RCC 7860 (cell line): ENCODE results near the gene CNOT3.
"Not testable (repeated sequence)": the region's sequence is repeated elsewhere in the genome, so short reads cannot be mapped to it uniquely, and the experiment has no call there.

Experiments
- DNase-seq: peaks from one replicate; pipeline ENCODE4 v3.0.0-alpha.2; 2015; ENCODE audit warnings: low spot score
- FAIRE-seq: peaks from 2 replicates; lab custom pipeline; 2012; peaks lifted over from hg19 to GRCh38; lab: Jason Lieb, UNC

CNOT3 gene

DNA sequence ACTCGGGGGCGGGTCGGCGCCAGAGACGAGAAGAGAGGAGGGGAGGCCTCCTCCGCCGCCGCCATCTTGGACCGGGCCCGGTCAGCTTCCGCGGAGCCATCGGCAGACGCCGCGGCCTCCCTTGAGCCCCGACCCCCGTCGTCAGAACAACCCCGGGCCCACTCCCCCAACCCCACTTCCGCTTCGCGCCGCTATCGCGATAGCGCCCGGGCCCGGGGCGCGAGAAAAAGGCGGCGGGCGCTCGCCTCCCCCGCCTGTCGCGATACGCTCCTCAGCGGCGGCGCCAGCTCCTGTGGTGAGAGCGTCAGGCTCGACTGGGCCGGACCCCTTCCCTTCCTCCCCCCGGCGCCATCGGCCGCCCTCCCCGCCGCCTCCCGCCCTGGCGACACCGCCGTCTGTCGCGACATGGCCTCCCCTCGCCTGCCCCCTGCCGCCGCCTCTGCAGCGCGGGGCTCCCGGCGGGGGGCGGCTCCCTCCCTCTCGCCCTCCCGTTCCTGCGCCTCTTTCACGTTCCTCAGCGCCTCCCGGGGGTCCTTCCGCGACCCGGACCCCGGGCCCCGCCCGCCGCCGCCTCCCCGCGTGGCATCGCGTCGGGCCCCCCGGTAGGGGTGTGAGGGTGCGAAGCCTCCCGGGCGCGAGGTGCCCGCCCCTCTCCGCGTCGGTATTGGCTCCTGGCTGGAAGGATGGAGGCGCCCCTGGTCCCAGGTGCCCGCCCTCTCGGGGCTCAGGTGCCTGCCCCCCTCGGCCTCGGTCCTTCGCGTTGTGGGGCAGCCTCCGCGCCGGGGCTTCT lies at the start of gene CNOT3:
Gene CNOT3, plus strand, starts transcription at position 64 of the 790 bp plus-strand sequence. CDS start 5,217 bp downstream, outside the sequence.
- no peak for DNase-seq
- FAIRE-seq, result no peak

DNA sequence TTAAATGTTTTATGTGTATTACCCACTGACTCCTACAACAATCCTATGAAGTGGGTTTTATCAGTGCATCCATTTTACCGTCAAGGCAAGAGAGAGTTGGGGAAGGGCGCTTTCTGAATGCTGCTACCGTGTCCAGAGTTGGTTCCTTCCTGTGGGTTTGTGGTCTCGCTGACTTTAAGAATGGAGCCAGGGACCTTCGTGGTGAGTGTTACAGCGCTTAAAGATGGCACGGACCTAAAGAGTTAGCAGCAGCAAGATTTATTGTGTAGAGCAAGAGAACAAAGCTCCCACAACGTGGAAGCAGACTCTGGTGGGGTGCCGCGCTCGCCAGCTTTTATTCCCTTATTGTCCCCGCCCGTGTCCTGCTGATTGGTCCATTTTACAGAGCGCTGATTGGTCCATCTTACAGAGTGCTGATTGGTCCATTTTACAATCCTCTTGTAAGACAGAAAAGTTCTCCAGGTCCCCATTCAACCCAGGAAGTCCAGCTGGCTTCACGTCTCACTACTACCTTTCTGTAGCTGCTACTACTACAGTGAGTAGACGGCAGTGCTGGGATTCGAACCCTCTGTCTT lies 43.0 kb upstream of the CNOT3 start:
- DNase-seq (no peak), FAIRE-seq (no peak)

DNA sequence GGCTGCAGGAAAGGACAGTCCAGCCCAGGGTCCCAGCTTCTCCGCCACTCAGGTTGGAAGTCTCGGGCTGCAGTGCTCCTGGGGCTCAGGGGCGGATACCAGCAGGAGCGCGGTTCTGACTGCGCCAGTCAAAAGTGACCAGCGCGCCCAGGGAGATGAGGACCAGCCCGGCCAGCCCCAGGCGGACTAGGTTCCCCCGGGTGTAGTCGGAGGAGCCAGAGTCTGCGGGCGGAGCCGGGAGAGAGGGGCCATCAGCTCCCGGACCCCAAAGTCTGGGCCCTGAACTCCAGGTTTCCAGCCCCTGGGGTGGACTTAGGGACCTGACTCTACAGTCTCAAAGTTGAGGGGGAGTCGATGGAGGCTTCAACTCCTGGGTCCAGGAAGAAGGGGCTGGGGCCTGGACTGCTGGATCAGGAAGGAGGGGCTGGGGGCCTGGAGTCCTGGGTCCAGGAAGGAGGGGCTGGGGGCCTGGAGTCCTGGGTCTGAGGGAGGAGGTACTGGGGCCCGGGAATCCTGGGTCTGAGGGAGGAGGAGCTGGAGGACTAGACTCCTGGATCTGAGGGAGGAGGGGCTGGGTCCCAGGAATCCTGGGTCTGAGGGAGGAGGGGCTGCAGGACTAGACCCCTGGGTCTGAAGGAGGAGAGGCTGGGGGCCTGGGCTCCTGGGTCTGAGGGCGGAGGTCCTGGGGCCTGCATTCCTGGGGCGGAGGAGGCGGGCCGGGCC lies 42.3 kb upstream of the CNOT3 start:
- no peak for DNase-seq
- no peak for FAIRE-seq

DNA sequence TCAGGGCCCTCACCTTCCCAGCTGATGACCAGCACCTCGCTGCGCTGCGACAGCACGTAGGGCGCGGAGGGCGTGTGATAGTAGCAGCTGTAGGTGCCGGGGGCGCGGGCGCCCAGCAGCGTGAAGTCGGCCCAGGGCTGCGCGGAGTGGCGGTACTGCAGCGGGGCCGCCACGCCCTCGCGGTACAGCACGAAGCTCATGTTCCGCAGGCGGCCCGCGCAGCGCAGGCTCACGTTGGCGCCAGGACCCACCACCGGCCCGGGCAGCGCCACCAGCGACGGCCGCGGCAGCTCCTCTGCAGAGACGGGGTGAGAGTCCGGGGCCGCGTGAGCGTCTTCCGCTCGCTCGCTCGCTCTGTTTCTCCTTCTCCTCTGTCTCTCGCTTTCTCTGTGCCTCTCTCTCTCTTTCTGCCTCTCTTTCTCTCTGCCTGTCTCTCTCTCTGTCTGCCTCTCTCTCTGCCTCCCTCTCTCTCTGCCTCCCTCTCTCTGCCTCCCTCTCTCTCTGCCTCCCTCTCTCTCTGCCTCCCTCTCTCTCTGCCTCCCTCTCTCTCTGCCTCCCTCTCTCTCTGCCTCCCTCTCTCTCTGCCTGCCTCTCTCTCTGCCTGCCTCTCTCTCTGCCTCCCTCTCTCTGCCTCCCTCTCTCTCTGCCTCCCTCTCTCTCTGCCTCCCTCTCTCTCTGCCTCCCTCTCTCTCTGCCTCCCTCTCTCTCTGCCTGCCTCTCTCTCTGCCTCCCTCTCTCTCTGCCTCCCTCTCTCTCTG lies 41.5 kb upstream of the CNOT3 start:
- FAIRE-seq, DNase-seq: not testable (repeated sequence)

DNA sequence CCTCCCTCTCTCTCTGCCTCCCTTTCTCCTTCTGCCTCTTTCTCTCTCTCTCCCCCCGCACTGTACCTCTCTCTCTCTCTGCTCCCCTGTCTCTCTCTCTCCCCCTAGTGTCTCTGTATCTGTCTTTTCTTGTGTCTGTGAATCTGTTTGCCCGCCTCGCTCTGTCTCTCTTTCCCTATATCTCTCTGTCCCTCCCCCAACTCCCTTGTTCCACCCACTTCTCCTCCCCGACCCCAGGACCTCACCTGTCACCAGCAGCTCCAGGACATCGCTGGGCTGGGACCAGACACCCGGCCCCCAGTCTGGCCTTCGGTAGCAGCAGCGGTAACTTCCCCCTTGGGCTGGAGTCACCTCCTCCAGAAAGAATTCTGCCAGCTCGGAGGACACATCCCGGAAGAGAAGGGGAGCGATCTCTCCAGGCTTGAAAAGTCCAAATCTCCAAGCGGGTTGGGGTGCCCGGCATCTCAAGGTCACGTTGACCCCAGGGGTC lies 40.9 kb upstream of the CNOT3 start:
- FAIRE-seq (no peak), DNase-seq (peak; percentile 11)

DNA sequence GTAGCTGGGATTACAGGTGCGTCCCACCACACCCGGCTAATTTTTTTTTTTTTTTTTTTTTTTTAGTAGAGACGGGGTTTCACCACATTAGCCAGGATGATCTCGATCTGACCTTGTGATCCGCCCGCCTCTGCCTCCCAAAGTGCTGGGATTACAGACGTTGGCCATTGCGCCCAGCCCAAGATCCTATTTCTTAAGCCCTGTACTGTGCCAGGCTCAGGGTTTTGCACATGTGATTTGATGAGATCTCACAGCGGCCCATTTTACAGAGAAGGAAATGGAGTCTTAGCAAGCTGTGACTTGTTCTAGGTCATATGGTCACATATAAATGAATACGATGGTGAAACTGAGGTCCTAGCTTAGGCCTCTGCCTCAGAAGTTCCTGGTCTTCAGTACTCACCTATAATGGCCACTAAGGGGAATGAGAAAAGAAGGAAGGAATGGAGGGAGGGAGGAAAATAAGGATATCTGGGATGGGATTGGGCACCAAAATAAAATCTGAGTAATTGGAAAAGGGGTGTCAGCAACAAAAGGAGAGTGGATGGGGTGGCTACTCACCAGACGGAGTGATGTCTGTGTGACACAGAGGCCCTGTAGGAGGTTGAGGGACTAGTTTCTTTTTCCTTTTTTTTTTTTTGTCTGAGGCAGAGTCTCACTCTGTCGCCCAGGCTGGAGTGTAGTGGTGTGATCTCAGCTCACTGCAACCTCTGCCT lies 38.2 kb upstream of the CNOT3 start:
- no peak for FAIRE-seq

DNA sequence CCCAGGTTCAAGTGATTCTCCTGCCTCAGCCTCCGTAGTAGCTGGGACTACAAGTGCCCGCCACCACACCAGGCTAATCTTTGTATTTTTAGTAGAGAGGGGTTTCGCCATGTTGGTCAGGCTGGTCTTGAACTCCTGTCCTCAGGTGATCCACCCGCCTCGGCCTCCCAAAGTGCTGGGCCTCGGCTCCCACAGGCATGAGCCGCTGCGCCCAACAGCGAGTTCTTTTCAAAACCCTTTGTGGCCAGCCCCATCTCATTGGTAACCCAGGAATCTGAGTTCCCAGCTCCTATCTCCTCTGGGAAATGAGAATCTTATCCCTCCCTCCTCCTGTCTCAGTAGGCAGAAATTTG lies 37.7 kb upstream of the CNOT3 start:
- not testable (repeated sequence) for DNase-seq, FAIRE-seq

More for the DNA sequence above, 38.2 kb upstream of the CNOT3 start:
- DNase-seq, result no peak

DNA sequence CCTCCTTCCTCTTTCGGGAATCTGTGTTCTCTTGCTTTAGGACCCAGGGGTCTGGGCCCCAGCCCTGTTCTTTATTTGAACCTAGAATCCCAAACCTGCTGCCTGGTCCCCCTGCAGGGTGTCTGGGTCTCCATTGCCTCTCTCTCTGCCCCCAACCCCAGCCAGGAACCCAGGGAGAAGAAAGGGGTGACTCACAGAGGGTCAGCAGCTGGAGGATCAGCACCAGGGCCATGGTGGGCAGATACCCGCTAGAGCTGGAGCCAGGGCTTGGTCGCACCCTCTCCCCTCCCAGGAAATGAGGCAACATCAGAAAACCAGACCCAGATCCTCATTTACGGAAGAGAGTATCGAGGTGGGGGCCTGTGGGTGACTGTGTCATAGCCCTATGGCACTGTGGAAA lies 37.0 kb upstream of the CNOT3 start, which contains the start of gene OSCAR:
Gene OSCAR, minus strand, starts transcription at position 243 of the 400 bp plus-strand sequence. Its CDS starts 11 bp downstream, at position 232.
- DNase-seq (no peak), FAIRE-seq (no peak)

DNA sequence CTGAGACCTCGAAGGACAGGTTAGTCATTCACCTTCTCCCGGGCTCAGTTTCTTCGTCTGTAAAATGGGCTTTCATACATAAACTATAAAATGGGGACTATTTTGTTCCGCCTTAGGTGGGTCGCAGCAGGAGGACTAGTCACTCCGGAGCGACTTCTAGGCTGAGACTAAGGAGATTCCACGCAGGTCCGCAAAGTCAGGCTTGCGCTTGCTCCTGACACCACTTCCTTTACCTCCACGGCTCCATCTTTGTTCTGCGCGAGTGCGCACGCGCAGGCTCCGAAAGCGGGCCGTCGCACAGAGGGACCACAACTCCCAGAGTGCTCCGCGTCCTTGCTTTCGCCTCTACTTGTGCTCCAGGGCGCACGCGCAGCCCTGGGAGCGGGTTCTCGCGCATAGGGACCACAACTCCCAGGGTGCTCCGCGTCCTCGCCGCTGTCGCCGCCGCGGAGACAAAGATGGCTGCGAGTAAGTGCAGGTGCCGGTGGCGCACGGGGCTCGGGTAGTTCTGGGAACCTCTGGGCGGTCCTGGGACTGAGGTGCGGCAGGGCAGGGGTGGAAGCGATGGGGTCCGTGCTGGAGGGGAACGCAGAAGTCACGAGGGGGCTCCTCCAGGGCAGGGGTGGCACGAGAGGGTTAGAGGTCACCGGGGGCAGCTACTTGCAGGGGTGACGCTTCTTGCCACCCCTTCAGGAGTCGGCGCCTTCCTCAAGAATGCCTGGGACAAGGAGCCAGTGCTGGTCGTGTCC lies 35.0 kb upstream of the CNOT3 start, which contains the start of gene NDUFA3:
Gene NDUFA3, plus strand, starts transcription at position 435 of the 749 bp plus-strand sequence. Its CDS starts 24 bp downstream, at position 459.
- DNase-seq, result peak; percentile 94

DNA sequence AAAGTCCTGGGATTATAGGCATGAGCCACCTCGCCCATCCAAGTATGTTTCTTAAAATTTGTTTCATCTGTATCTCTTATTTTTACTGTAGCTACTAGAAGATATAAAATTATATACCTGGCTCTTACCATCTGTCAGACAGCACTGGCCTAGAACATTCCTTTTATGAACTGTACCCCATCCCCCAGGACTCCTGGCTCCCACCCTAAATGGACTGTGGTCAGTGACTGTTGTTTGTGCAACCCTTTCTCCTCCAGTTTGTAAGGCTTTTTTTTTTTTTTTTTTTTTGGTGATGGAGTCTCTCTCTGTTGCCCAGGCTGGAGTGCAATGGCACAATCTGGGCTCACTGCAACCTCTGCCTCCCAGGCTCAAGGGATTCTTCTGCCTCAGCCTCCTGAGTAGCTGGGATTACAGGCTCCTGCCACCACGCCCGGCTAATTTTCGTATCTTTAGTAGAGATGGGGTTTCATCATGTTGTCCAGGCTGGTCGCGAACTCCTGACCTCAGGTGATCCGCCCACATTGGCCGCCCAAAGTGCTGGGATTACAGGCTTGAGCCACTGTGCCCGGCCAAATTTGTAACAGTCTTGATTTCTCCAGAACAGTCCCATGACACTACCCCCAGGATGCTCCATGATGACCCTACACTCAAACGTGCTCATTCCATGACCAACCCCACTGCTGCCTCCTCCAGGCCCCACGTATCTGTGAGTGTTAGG lies 32.4 kb upstream of the CNOT3 start:
- FAIRE-seq, result no peak
- no peak for DNase-seq

More for the DNA sequence above, 35.0 kb upstream of the CNOT3 start, which contains the start of gene NDUFA3:
- FAIRE-seq, result peak; percentile 67

DNA sequence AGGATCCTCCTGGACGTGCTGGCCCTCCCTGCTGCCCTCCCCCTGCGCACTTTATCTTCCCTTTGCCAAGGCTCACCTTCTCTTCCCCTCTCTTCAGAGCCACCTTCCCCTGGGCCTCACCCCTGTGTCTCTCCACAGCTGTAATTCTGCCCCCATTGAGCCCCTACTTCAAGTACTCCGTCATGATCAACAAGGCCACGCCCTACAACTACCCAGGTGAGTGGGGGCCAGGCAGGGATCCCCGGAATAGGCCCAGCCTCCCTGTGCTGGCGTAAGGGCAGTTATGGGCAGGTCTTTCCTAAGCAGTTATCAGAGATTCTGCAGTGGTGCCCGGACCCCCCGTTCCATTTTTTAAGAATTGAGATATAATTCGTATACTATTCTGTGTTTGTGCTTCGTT lies 31.8 kb upstream of the CNOT3 start:
- no peak for FAIRE-seq

DNA sequence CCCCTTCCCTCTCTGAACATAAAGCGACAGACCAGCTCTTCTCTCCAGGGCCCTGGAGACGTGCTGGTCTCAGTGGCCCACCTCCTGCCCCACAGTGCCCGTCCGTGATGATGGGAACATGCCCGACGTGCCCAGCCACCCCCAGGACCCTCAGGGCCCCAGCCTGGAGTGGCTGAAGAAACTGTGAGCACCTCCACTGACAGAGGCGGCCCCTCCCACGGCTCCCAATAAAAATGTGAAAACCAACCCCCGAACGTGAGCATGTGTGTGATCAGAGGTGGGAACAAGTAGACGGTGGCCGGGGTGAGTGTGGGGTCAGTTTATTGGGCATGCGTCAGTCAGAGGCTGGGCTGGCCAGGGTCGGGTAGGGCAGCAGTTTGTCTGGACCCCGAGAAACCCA lies 30.8 kb upstream of the CNOT3 start:
- no peak for FAIRE-seq

More for the DNA sequence above, 31.8 kb upstream of the CNOT3 start:
- DNase-seq, result no peak

DNA sequence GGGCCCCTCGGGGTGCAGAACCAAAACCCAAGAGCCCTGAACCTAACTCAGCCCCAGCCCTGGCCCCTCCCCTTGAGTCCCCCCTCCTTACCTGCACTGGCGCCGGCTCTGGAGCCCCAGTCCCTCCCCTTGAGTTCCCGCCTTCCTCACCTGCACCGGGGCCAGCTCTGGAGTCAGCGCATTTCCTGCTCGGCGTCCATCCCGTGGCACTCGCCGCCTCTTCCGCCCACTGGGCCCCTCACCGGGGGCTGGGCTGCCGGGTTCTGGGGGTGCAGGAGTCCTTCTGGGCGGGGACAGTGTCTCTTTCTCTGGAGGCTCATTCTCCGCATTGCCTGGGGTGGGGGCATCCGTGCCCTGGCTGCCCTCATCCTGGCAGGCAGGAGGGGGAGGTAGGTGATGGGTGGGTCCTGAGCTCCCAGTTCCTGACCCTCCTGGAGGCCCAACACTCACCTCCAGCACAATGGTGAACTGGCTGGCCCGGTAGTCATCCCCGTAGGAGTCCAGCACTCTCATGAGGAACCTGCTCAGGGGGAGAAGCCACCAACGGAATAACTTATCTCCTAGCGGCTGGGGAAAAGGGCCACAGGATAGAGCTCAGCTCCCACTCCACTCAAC lies 29.6 kb upstream of the CNOT3 start:
- DNase-seq (no peak), FAIRE-seq (no peak)

More for the DNA sequence above, 30.8 kb upstream of the CNOT3 start:
- no peak for DNase-seq

DNA sequence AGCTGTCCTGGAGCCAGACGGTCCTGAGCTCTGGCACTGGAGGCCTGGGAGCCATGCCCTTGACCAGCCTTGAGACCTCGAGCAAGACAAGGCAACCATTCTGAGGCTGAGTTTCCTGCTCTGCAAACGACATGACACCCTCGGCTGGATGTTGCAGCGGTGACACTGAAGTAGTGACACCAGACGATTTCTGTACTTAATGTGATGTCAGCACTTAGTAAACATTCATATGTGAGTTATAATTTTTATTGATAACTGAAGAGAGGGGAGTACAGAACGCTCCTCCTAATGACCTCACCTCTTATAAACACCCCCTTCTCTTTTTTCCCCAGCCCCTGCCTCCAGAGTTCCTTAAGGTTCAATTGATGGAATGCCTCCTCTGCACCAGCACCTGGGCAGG lies 29.1 kb upstream of the CNOT3 start:
- no peak for FAIRE-seq
- DNase-seq, result no peak

DNA sequence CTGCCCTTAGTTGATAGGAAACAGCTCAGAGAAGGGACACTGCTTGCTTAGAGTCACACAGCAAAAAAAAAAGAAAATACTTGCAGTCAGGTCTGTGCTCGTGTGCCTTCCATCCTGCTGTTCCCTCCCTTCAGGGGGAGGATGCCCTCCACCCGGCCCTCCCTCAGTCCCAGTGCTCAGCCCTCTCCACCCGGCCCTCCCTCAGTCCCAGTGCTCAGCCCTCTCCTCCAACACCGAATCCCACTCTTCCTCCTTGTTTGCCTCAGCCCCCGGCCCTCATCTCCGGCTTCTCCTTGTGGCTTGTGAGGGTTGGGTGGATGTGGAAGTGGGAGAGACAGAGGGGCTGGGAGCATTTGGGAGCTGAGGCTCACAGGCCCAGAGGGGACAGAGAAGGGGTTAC lies 27.9 kb upstream of the CNOT3 start:
- no peak for DNase-seq
- FAIRE-seq, result no peak

DNA sequence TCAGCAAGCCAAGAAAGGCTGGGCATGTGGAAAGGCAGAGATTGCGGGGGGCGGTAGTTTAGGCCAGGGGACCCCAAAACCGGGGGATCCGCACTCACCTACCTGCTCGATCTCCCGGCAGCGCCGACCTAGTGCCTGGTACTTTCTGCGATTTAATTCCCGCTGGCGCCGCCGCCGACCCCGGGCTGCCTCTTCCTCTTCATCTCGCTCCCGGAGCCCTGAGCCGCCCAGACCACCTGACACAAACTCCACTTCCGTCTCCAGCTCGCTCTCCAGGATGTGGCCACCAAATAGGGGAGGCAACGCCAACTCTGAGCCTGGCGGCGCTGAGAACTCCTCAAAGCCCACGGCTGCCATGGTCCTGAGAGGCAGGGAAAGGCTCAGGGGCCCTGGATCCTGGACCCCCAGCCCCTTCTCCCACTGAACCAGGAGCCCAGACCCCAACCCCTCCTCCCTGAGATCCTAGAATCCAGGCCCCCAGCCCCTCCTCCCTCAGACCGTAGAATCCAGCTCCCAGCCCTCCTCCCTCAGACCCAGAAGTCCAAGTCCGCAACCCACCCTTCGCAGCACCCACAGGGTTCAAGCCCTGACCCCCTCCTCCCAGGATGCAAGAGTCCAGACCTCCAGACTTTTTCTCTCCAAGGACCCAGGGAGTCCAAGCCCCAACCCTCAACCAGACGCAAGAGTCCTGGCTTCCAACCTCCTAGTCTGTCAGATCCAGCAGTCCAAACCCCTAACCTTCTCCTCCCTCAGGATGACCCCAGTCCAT lies 23.0 kb upstream of the CNOT3 start:
- DNase-seq, result no peak

More for the DNA sequence above, 23.0 kb upstream of the CNOT3 start:
- FAIRE-seq, result no peak
